GM23338 (cell line): Measurements from ENCODE around the gene GARS1.

Experiments used
- EZH2 ChIP-seq: fragments of 200-600 bp; sonication (generic); IDR thresholded peaks from one replicate; pipeline ENCODE4 v1.8.0; 2017; ENCODE audit warnings: antibody characterized with exemption, mild to moderate bottlenecking, low read depth; ENCODE audit not compliant: unreplicated experiment
- EZH2phosphoT487 ChIP-seq: fragments of 200-600 bp; sonication (generic); IDR thresholded peaks from one replicate; pipeline ENCODE4 v1.8.1; 2018; ENCODE audit warnings: antibody characterized with exemption; ENCODE audit not compliant: unreplicated experiment
- JUNB ChIP-seq: IDR thresholded peaks from one replicate; pipeline ENCODE4 v1.6.1; 2016; ENCODE audit warnings: antibody characterized with exemption; ENCODE audit not compliant: unreplicated experiment
- POLR2AphosphoS5 ChIP-seq: IDR thresholded peaks from 2 replicates; pipeline ENCODE4 v1.6.1; 2016; ENCODE audit warnings: antibody characterized with exemption, low read depth
- TF ChIP-seq, protein P1 (sequence below), 2 experiments: fragments of 200-600 bp in 1 of 2; sonication (generic) in 1 of 2; conservative IDR thresholded peaks; 2 replicates each; pipeline versions ENCODE4 v1.5.1 to v1.6.1; 2016 to 2017; ENCODE audit warnings: antibody characterized with exemption in 2 of 2, low read depth in 2 of 2, mild to moderate bottlenecking in 2 of 2, moderate library complexity in 1 of 2

DNA sequence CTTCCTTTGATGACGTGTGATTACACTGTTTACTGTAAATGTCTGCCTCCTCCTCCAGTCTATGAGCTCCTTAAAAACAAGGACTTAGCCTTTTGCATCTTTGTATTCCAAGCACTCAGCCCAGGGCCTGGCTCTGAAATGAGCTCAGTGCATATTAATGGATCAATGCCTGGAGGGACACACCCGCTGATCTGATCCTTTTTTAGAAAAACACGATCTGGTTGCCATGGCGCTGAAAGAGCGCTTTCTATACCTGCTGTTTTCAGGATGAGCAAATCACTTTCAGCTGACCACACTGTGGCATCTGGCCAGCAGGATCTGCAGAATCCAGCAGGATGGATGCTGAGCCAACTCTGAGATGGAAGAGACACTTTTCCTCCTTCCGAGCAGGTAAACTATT is 37.8 kb upstream of the GARS1 start:
- TF ChIP-seq, protein P1, sequence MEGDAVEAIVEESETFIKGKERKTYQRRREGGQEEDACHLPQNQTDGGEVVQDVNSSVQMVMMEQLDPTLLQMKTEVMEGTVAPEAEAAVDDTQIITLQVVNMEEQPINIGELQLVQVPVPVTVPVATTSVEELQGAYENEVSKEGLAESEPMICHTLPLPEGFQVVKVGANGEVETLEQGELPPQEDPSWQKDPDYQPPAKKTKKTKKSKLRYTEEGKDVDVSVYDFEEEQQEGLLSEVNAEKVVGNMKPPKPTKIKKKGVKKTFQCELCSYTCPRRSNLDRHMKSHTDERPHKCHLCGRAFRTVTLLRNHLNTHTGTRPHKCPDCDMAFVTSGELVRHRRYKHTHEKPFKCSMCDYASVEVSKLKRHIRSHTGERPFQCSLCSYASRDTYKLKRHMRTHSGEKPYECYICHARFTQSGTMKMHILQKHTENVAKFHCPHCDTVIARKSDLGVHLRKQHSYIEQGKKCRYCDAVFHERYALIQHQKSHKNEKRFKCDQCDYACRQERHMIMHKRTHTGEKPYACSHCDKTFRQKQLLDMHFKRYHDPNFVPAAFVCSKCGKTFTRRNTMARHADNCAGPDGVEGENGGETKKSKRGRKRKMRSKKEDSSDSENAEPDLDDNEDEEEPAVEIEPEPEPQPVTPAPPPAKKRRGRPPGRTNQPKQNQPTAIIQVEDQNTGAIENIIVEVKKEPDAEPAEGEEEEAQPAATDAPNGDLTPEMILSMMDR (conservative IDR thresholded peaks at IDR 0.05; ENCODE audit: low read depth in 2 of 2): no peak
- TF ChIP-seq POLR2AphosphoS5 (no peak), EZH2 (no peak), JUNB (no peak), EZH2phosphoT487 (no peak)
